HepG2 (cell line): Measurements from ENCODE around the gene SF1. TPM values are rescaled to one million over a fixed set of nuclear protein-coding genes. Genes with fewer than 3 reads are reported as not detected.
A peak's percentile ranks its signal among the peaks of the same experiment; 100 is the strongest.

Experiments
- ATAC-seq: fragments of 200-7000 bp; cut with Tn5 transposase; 3 replicates; pipeline ENCODE4 v1.9.1; 2020; ENCODE audit warnings: mild to moderate bottlenecking, moderate library complexity
- BruUV-seq: library from RNA; stranded (reverse); fragments of 400-500 nt; replicated peaks from 2 replicates; lab custom pipeline; 2021; lab: Mats Ljungman, UMichigan
- CTCF ChIA-PET: fragments of 300-600 bp; formaldehyde crosslinking; extraction: SDS; loops from one replicate; lab custom pipeline; 2021; ENCODE audit warnings: low total read pairs, inconsistent platforms, low intra/inter-chr PET ratio; lab: Yijun Ruan, JAX
- POLR2A ChIA-PET: fragments of 350-600 bp; sonication (Branson Sonifier 250); formaldehyde crosslinking; loops from one replicate; lab custom pipeline; 2020; ENCODE audit warnings: antibody characterized with exemption, inconsistent platforms; lab: Yijun Ruan, JAX
- DNase-seq: peaks from one replicate; pipeline ENCODE4 v3.0.0-alpha.2; 2015; ENCODE audit warnings: low spot score
- FAIRE-seq: peaks from 3 replicates; lab custom pipeline; 2011; peaks lifted over from hg19 to GRCh38; lab: Jason Lieb, UNC
- H2AFZ ChIP-seq: one replicate; pipeline ENCODE4 v1.6.1; 2011; ENCODE audit warnings: low read length, inconsistent platforms
- H3K27ac ChIP-seq: fragments of 300-600 bp; 3 replicates; pipeline ENCODE4 v1.8.0; 2011; ENCODE audit warnings: mixed run types, mild to moderate bottlenecking, mixed read lengths, low read length, inconsistent platforms; ENCODE audit not compliant: insufficient read depth; ENCODE audit errors: extremely low read length
- H3K27me3 ChIP-seq, 2 experiments: fragments of 200-600 bp in 1 of 2; 2 replicates in 1 of 2; 3 replicates in 1 of 2; pipeline versions ENCODE4 v1.6.0 to v1.8.0; 2011; ENCODE audit warnings: low read length in 2 of 2, mild to moderate bottlenecking in 2 of 2, moderate library complexity in 2 of 2, inconsistent platforms in 1 of 2; ENCODE audit not compliant: insufficient read depth in 2 of 2, control insufficient read depth in 1 of 2
- H3K36me3 ChIP-seq, 2 experiments: fragments of 200-600 bp in 1 of 2; replicated peaks in 1 of 2; 2 replicates in 1 of 2; 3 replicates in 1 of 2; pipeline versions ENCODE4 v1.5.1 to v1.8.0; 2011; ENCODE audit warnings: low read length in 2 of 2, inconsistent platforms in 1 of 2; ENCODE audit not compliant: insufficient read depth in 2 of 2, control insufficient read depth in 1 of 2
- H3K4me1 ChIP-seq: 2 replicates; pipeline ENCODE4 v1.5.1; 2012; ENCODE audit warnings: low read length, inconsistent platforms; ENCODE audit not compliant: insufficient read depth
- H3K4me2 ChIP-seq: 2 replicates; pipeline ENCODE4 v1.6.0; 2011; ENCODE audit warnings: low read depth, low read length, inconsistent platforms
- H3K4me3 ChIP-seq, 3 experiments: fragments of 200-600 bp in 1 of 3; sonication (generic), shearing (Covaris generic) in 1 of 3; replicated peaks in 1 of 3; 2 replicates each; pipeline ENCODE4 v1.5.1; 2011 to 2016; ENCODE audit warnings: low read length in 3 of 3, inconsistent platforms in 2 of 3, low read depth in 2 of 3, mild to moderate bottlenecking in 2 of 3, control low read depth in 1 of 3, mixed read lengths in 1 of 3; ENCODE audit not compliant: insufficient read depth in 1 of 3
- H3K79me2 ChIP-seq: one replicate; pipeline ENCODE4 v1.6.1; 2011; ENCODE audit warnings: low read length, inconsistent platforms; ENCODE audit not compliant: insufficient read depth
- H3K9ac ChIP-seq: 2 replicates; pipeline ENCODE4 v1.6.0; 2011; ENCODE audit warnings: mild to moderate bottlenecking, low read depth, low read length, inconsistent platforms; ENCODE audit not compliant: insufficient read depth
- H3K9me3 ChIP-seq: 2 replicates; pipeline ENCODE4 v1.5.1; 2012; ENCODE audit warnings: mild to moderate bottlenecking, low read length
- H4K20me1 ChIP-seq: 2 replicates; pipeline ENCODE4 v1.6.0; 2011; ENCODE audit warnings: inconsistent platforms, mild to moderate bottlenecking, low read length, moderate library complexity; ENCODE audit not compliant: insufficient read depth
- ELF3 ChIP-seq: IDR thresholded peaks from 2 replicates; pipeline ENCODE4 v1.6.1; 2016; ENCODE audit warnings: missing genetic modification reagents, missing compliant biosample characterization
- ETV5 ChIP-seq: IDR thresholded peaks from 2 replicates; pipeline ENCODE4 v1.6.1; 2018; ENCODE audit warnings: missing biosample characterization, missing genetic modification reagents, inconsistent platforms, borderline replicate concordance
- GABPA ChIP-seq, 2 experiments: IDR thresholded peaks; 2 replicates each; pipeline ENCODE4 v1.6.1; 2011 to 2016; ENCODE audit warnings: low read depth in 2 of 2, low read length in 1 of 2, missing biosample characterization in 1 of 2, missing genetic modification characterization in 1 of 2
- KLF16 ChIP-seq, 2 experiments: sonication (generic) in 1 of 2; formaldehyde crosslinking in 1 of 2; IDR thresholded peaks; 2 replicates each; pipeline versions ENCODE4 v1.6.1 to v1.8.0; 2016 to 2023; ENCODE audit warnings: missing genetic modification reagents in 2 of 2, missing compliant biosample characterization in 1 of 2
- NCOA2 ChIP-seq: sonication (generic); formaldehyde crosslinking; IDR thresholded peaks from 2 replicates; pipeline ENCODE4 v1.8.0; 2022; ENCODE audit warnings: inconsistent platforms
- TEAD3 ChIP-seq: optimal IDR thresholded peaks from 2 replicates; pipeline ENCODE3; 2016; ENCODE audit warnings: borderline replicate concordance
- ZFAT ChIP-seq: sonication (generic); formaldehyde crosslinking; conservative IDR thresholded peaks from 2 replicates; pipeline ENCODE4 v1.8.1; 2023; ENCODE audit warnings: missing genetic modification reagents, inconsistent platforms
- ZNF292 ChIP-seq: sonication (generic); formaldehyde crosslinking; IDR thresholded peaks from 2 replicates; pipeline ENCODE4 v1.8.1; 2022; ENCODE audit warnings: mild to moderate bottlenecking, low read depth, missing genetic modification reagents, borderline replicate concordance
- ZNF333 ChIP-seq: sonication (generic); formaldehyde crosslinking; IDR thresholded peaks from 2 replicates; pipeline ENCODE4 v1.4.0; 2020; ENCODE audit warnings: mild to moderate bottlenecking, missing genetic modification reagents, borderline replicate concordance
- ZNF83 ChIP-seq: sonication (generic); formaldehyde crosslinking; IDR thresholded peaks from 2 replicates; pipeline ENCODE4 v1.4.0; 2020; ENCODE audit warnings: missing genetic modification reagents, mild to moderate bottlenecking, borderline replicate concordance
- ZNF839 ChIP-seq: sonication (generic); formaldehyde crosslinking; IDR thresholded peaks from 2 replicates; pipeline ENCODE4 v1.4.0; 2020; ENCODE audit warnings: missing genetic modification reagents, mild to moderate bottlenecking, borderline replicate concordance
- ZNF891 ChIP-seq: sonication (generic); formaldehyde crosslinking; IDR thresholded peaks from 2 replicates; pipeline ENCODE4 v1.5.0; 2020; ENCODE audit warnings: mild to moderate bottlenecking, missing genetic modification reagents
- WGBS: methylation state at CpG from one replicate; pipeline ENCODE4 v1.1.6; 2017; ENCODE audit warnings: low lambda C conversion rate; 5-methylcytosine and 5-hydroxymethylcytosine counted together
- in situ Hi-C: cut with HindIII; loops from 2 replicates; pipeline ENCODE4 v1.10.0; 2017; ENCODE audit warnings: low pct_unique_long_range_greater_than_20kb; ENCODE audit not compliant: extremely low pct_ligation_motif_present
- intact Hi-C: fragments of 100-400 bp; cut with micrococcal nuclease; formaldehyde crosslinking; loops from one replicate; pipeline ENCODE4 v1.10.0; 2022; ENCODE audit not compliant: unreplicated experiment
- polyA plus RNA-seq, 8 experiments: library from polyadenylated mRNA; depleted of rRNA in 3 of 8; stranded (reverse) in 7 of 8; unstranded in 1 of 8; fragments of >200 nt; fragmentation: Illumina TruSeq in 4 of 8; extraction: Trizol in 4 of 8; gene quantifications; 2 replicates each; pipeline versions ENCODE4 v1.2.1 to v1.2.3, GENCODE V29; 2011 to 2016; ENCODE audit warnings: low read depth in 4 of 8, missing spikeins in 1 of 8, mixed read lengths in 1 of 8; ENCODE audit not compliant: insufficient read depth in 1 of 8
- total RNA-seq, 5 experiments: library from RNA; depleted of rRNA; stranded (reverse); fragments of >200 nt; fragmentation: Illumina TruSeq; extraction: Trizol; gene quantifications; 2 replicates each; pipeline ENCODE4 v1.2.3, GENCODE V29; 2016; ENCODE audit warnings: low read depth in 1 of 5
- TF ChIP-seq, protein P1 (sequence below): sonication (generic); formaldehyde crosslinking; IDR thresholded peaks from 2 replicates; pipeline ENCODE4 v1.5.1; 2020; ENCODE audit warnings: mild to moderate bottlenecking, missing genetic modification reagents, moderate library complexity
- TF ChIP-seq, protein P2 (sequence below): sonication (generic); formaldehyde crosslinking; IDR thresholded peaks from 2 replicates; pipeline ENCODE4 v1.4.0; 2020; ENCODE audit warnings: mild to moderate bottlenecking, missing genetic modification reagents
- TF ChIP-seq, protein P3 (sequence below): sonication (generic); formaldehyde crosslinking; IDR thresholded peaks from 2 replicates; pipeline ENCODE4 v1.4.0; 2020; ENCODE audit warnings: missing genetic modification reagents

SF1 gene
- total and polyA plus RNA-seq, 2 of the 13 experiments (the other 11 are each of a cell fraction or from before 2014, with no cell fraction given) = 55.5 to 70.4 TPM

DNA sequence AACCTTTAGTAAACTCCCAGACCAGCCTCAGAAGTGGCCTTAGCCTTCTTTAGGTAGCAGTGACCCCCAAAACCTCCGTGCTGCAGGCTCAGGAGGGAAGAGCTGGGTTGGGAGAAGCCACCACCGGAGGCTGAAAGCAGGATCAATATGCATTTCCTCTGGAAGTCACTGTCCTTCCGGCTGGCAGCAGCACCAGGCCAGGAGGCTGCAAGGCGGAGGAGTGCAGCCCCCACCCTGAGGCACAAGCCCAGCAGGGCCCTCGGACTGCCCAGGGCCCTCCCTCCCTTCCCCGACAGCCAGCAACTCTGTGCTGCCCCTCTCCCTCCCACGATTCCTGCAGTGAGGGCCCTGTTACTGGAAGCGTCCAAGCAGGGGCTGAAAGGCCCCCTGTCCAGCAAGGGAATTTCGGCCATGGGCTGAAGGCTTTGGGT is 52.1 kb downstream of the SF1 start:
- Histone ChIP-seq H3K4me3 (peak overlapping the region in 1 of 3 experiments; percentile 46; a peak in 1 of 6 replicates), H3K27ac (no peak overlapping the region), H2AFZ (no peak overlapping the region), H3K9ac (no peak overlapping the region), H3K4me2 (peak overlapping the region; percentile 62), H3K36me3 (no peaks in the 10 kb centered on the region), H3K27me3 (peaks cover under 1 to 29% of the 10 kb centered on the region in 2 experiments), H3K4me1 (peaks cover 34% of the 10 kb centered on the region), H4K20me1 (no peaks in the 10 kb centered on the region), H3K9me3 (no peaks in the 10 kb centered on the region), H3K79me2 (no peaks in the 10 kb centered on the region)
- ChIA-PET POLR2A (no interaction called here), CTCF (no interaction called here)
- ATAC-seq (peak; percentile 55), FAIRE-seq (no peak), DNase-seq (no peak)
- 0% methylated on average over 1 of the region's 9 CpGs for WGBS
- in situ Hi-C loops (no loop called here), intact Hi-C loops (loop anchor here (1.0 kb wide), 1 partner anchor 38 kb away; no protein-coding TSS in a partner anchor)
- no TSS peak for BruUV-seq
- TF ChIP-seq ZNF83 (CRISPR knock-in tag) (no peak), ETV5 (CRISPR knock-in tag) (peak; percentile 81; the same call in 1 of the 2 replicates), NCOA2 (CRISPR knock-in tag) (no peak), ELF3 (CRISPR knock-in tag) (0 out of 2 replicates have a peak, but pooled peaks have one; percentile 19), GABPA (IDR thresholded peaks at IDR 0.05; ENCODE audit: low read depth, low read length) (peak; percentile 28; the same call in 1 of the 2 replicates), GABPA (CRISPR knock-in tag; IDR thresholded peaks at IDR 0.05; ENCODE audit: low read depth) (peak; percentile 34; the same call in 1 of the 2 replicates), ZFAT (no peak), ZNF891 (0 out of 2 replicates have a peak, but pooled peaks have one; percentile 22), KLF16 (CRISPR knock-in tag; IDR thresholded peaks at IDR 0.05) (no peak), ZNF292 (peak; percentile 77), ZNF839 (CRISPR knock-in tag) (no peak), ZNF333 (CRISPR knock-in tag) (no peak), TEAD3 (CRISPR knock-in tag) (peak; percentile 8)
- TF ChIP-seq, protein P1, sequence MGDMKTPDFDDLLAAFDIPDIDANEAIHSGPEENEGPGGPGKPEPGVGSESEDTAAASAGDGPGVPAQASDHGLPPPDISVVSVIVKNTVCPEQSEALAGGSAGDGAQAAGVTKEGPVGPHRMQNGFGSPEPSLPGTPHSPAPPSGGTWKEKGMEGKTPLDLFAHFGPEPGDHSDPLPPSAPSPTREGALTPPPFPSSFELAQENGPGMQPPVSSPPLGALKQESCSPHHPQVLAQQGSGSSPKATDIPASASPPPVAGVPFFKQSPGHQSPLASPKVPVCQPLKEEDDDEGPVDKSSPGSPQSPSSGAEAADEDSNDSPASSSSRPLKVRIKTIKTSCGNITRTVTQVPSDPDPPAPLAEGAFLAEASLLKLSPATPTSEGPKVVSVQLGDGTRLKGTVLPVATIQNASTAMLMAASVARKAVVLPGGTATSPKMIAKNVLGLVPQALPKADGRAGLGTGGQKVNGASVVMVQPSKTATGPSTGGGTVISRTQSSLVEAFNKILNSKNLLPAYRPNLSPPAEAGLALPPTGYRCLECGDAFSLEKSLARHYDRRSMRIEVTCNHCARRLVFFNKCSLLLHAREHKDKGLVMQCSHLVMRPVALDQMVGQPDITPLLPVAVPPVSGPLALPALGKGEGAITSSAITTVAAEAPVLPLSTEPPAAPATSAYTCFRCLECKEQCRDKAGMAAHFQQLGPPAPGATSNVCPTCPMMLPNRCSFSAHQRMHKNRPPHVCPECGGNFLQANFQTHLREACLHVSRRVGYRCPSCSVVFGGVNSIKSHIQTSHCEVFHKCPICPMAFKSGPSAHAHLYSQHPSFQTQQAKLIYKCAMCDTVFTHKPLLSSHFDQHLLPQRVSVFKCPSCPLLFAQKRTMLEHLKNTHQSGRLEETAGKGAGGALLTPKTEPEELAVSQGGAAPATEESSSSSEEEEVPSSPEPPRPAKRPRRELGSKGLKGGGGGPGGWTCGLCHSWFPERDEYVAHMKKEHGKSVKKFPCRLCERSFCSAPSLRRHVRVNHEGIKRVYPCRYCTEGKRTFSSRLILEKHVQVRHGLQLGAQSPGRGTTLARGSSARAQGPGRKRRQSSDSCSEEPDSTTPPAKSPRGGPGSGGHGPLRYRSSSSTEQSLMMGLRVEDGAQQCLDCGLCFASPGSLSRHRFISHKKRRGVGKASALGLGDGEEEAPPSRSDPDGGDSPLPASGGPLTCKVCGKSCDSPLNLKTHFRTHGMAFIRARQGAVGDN (CRISPR knock-in tag) = peak; percentile 43
- TF ChIP-seq, protein P2, sequence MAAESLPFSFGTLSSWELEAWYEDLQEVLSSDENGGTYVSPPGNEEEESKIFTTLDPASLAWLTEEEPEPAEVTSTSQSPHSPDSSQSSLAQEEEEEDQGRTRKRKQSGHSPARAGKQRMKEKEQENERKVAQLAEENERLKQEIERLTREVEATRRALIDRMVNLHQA (CRISPR knock-in tag) = no peak
- TF ChIP-seq, protein P3, sequence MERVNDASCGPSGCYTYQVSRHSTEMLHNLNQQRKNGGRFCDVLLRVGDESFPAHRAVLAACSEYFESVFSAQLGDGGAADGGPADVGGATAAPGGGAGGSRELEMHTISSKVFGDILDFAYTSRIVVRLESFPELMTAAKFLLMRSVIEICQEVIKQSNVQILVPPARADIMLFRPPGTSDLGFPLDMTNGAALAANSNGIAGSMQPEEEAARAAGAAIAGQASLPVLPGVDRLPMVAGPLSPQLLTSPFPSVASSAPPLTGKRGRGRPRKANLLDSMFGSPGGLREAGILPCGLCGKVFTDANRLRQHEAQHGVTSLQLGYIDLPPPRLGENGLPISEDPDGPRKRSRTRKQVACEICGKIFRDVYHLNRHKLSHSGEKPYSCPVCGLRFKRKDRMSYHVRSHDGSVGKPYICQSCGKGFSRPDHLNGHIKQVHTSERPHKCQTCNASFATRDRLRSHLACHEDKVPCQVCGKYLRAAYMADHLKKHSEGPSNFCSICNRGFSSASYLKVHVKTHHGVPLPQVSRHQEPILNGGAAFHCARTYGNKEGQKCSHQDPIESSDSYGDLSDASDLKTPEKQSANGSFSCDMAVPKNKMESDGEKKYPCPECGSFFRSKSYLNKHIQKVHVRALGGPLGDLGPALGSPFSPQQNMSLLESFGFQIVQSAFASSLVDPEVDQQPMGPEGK (CRISPR knock-in tag) = 0 out of 2 replicates have a peak, but pooled peaks have one; percentile 13
